Stimulated activated CD8-positive, alpha-beta memory T cell treated with anti-CD3 and anti-CD28 coated beads, Interleukin-12 subunit alpha, Interleukin-12 subunit beta, amount 100 ng/mL, for 4 hours (primary cell): ENCODE measurements around the gene NUP43.
"Not testable (repeated sequence)": the region's sequence is repeated elsewhere in the genome, so short reads cannot be mapped to it uniquely, and the experiment has no call there.

ENCODE experiments used
- DNase-seq: peaks from one replicate; pipeline ENCODE4 v3.0.0-alpha.2; 2020; ENCODE audit warnings: low read depth

Gene NUP43

GRCh38 chr6:149746147-149746946 is at the start of gene NUP43:
Gene NUP43 (minus strand): TSS chr6:149746529. CDS start chr6:149746495, 34 bp downstream.
- DNase-seq, result peak; percentile 80

GRCh38 chr6:149783551-149783950 is 37.2 kb upstream of the NUP43 start:
- no peak for DNase-seq

GRCh38 chr6:149782337-149782736 is 36.0 kb upstream of the NUP43 start:
- DNase-seq, result no peak

GRCh38 chr6:149781715-149782114 is 35.4 kb upstream of the NUP43 start:
- no peak for DNase-seq

- DNase-seq, result no peak
Measured at GRCh38 chr6:149779644-149779963, 33.3 kb upstream of the NUP43 start.

GRCh38 chr6:149777624-149778023 is 31.3 kb upstream of the NUP43 start:
- no peak for DNase-seq

- no peak for DNase-seq
Measured at GRCh38 chr6:149771925-149772324, 25.6 kb upstream of the NUP43 start.

GRCh38 chr6:149771185-149771584 is 24.9 kb upstream of the NUP43 start:
- no peak for DNase-seq

- no peak for DNase-seq
Measured at GRCh38 chr6:149769676-149770075, 23.3 kb upstream of the NUP43 start.

- no peak for DNase-seq
Measured at GRCh38 chr6:149766156-149766769, 19.9 kb upstream of the NUP43 start.

GRCh38 chr6:149763866-149764265 is 17.5 kb upstream of the NUP43 start:
- no peak for DNase-seq

GRCh38 chr6:149761438-149761837 is 15.1 kb upstream of the NUP43 start:
- no peak for DNase-seq

- no peak for DNase-seq
Measured at GRCh38 chr6:149756261-149756636, 9.9 kb upstream of the NUP43 start.

- no peak for DNase-seq
Measured at GRCh38 chr6:149755300-149756260, 9.3 kb upstream of the NUP43 start.

- no peak for DNase-seq
Measured at GRCh38 chr6:149754548-149754947, 8.2 kb upstream of the NUP43 start.

GRCh38 chr6:149753374-149753637 is 7.0 kb upstream of the NUP43 start:
- DNase-seq, result not testable (repeated sequence)

GRCh38 chr6:149752600-149753373 is 6.5 kb upstream of the NUP43 start:
- no peak for DNase-seq

GRCh38 chr6:149751920-149752319 is 5.6 kb upstream of the NUP43 start:
- not testable (repeated sequence) for DNase-seq

GRCh38 chr6:149751239-149751638 is 4.9 kb upstream of the NUP43 start:
- no peak for DNase-seq

- peak; percentile 24 for DNase-seq
Measured at GRCh38 chr6:149750136-149750609, 3.8 kb upstream of the NUP43 start.

GRCh38 chr6:149749594-149750135 is 3.3 kb upstream of the NUP43 start, which contains the start of gene PCMT1:
Gene PCMT1 (plus strand): TSS chr6:149749741. CDS start chr6:149749902, 161 bp downstream.
- peak; percentile 92 for DNase-seq
